Fibroblast of mammary gland (primary cell): ENCODE results near the gene ITPR3.

ENCODE experiments used
- DNase-seq: peaks from one replicate; pipeline ENCODE4 v3.0.0-alpha.2; 2010; ENCODE audit warnings: low read depth
- H3K4me3 ChIP-seq: 2 replicates; pipeline ENCODE4 v1.5.1; 2011; ENCODE audit warnings: low read depth, mild to moderate bottlenecking, low read length, moderate library complexity; ENCODE audit not compliant: control insufficient read depth
- TF ChIP-seq, protein P1 (sequence below): conservative IDR thresholded peaks from 2 replicates; pipeline ENCODE4 v1.5.1; 2011; ENCODE audit warnings: low read depth, low read length, inconsistent platforms; ENCODE audit not compliant: control insufficient read depth, insufficient read depth

The ITPR3 gene

DNA sequence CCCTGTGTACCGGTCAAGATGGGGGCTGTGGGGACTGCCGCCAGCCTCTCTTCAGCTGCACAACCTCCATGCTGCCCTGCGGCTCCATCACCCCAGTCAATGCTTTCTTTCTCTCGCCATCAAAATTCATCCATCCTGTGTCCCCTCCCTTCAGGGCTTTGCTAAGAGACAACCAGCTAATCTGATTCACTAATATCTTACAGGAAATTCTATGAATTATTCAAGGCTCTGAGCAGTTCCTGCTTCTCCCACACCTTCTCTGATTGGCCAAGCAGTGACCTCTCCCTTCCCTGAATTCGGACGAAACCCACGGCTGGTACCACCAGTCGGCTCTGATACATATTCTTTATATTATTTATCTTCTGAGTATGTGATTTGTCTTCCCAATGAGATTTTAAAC is 13.8 kb downstream of the ITPR3 start:
- no peak overlapping the region for H3K4me3 ChIP-seq
- no peak for DNase-seq
- TF ChIP-seq, protein P1, sequence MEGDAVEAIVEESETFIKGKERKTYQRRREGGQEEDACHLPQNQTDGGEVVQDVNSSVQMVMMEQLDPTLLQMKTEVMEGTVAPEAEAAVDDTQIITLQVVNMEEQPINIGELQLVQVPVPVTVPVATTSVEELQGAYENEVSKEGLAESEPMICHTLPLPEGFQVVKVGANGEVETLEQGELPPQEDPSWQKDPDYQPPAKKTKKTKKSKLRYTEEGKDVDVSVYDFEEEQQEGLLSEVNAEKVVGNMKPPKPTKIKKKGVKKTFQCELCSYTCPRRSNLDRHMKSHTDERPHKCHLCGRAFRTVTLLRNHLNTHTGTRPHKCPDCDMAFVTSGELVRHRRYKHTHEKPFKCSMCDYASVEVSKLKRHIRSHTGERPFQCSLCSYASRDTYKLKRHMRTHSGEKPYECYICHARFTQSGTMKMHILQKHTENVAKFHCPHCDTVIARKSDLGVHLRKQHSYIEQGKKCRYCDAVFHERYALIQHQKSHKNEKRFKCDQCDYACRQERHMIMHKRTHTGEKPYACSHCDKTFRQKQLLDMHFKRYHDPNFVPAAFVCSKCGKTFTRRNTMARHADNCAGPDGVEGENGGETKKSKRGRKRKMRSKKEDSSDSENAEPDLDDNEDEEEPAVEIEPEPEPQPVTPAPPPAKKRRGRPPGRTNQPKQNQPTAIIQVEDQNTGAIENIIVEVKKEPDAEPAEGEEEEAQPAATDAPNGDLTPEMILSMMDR, result no peak

DNA sequence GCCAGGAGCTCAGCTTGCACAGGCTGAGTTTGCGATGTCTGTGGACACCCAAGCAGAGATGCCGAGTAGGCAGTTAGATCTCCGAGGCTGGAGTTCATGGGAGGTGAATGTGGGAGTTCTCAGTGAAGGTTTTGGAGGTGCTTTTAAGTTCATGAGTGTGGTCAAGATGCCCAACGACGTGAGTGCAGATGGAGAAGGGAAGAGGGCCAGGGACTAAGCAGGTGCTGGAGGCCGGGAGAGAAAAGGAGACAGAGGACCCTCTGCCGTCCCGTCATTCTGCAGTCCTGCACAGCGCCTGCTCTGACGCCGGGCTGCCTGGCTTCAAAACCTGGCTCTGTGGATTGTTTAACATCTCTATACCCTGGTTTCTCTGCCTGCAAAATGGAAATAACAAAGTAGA is 15.5 kb downstream of the ITPR3 start:
- H3K4me3 ChIP-seq, result no peak overlapping the region
- TF ChIP-seq, protein P1, result no peak
- no peak for DNase-seq

DNA sequence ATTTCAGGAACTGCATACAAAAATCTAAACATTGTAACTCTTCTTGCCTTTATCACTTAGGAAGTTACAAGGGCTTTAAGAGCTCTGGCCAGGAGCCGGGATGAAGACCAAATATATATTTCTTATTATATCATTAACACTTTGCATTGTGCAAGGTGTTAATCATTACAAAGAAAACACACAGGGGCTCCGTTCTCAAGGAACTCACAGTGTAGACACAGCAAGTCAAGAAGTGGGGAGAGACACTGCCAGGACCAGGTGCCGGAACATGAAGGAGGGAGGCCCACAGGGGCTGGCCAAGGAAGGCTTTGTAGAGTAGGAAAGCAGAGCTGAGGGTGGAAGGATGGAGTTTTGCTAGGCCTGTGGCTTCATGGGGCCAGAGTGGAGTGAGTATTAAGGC is 17.4 kb downstream of the ITPR3 start:
- H3K4me3 ChIP-seq, result no peak overlapping the region
- DNase-seq, result no peak
- TF ChIP-seq, protein P1, result no peak

DNA sequence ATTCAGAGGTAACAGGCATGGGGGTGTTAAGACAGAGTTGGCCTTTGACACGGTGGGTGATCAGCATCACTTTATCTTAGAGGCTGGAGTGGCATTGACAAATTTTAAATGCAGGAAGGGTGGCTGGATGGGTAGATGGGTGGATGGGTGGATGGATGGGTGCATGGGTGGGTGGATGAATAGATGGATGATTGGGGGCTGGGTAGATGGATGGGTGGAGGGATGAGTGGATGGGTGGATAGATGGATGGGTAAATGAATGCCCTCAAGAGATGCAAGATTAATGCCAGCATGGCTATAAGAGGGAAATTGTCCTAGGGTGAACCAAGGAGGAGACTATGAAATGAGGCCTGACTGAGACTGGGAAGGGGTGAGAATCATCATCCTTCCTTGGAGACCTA is 18.4 kb downstream of the ITPR3 start:
- no peak overlapping the region for H3K4me3 ChIP-seq
- TF ChIP-seq, protein P1, result no peak
- no peak for DNase-seq

DNA sequence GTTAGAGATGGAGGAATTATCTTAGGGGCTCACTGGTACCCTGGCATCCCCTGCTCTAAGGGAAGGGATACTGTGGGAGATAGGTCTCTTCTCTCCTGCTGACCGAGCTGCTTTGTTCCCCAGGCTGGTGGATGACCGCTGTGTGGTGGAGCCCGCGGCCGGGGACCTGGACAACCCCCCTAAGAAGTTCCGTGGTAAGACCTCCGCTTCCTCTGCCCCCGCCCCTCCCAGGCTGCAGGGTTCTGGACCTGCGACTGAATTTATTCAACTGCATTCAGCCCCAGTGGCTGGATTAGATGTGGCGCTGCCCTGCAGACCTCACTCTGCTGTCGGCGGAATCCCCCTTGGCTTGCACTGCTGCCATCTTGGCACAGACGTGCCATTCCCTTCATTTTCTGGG is 19.2 kb downstream of the ITPR3 start:
- no peak for DNase-seq
- TF ChIP-seq, protein P1, result no peak
- no peak overlapping the region for H3K4me3 ChIP-seq

DNA sequence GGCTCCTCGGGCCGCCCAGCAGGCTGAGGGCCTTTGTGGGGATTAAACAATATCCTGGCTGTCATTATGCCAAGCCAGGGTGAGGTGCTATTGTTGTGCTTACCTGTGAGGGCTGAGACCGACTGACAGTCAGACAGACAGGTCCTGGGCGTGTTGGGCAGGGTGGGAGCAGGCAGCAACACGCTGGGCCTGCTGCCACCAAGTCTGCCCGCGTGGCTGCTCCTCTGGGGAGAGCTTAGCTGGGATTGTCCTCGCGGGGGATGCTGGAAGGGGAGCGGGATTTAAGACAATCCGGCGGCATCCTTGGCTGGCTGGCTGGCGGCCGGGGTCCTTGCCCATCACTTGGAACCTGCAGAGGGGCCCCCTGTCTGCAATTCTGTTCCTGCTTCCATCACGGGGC is 20.0 kb downstream of the ITPR3 start:
- TF ChIP-seq, protein P1, result no peak
- no peak overlapping the region for H3K4me3 ChIP-seq
- DNase-seq, result no peak

DNA sequence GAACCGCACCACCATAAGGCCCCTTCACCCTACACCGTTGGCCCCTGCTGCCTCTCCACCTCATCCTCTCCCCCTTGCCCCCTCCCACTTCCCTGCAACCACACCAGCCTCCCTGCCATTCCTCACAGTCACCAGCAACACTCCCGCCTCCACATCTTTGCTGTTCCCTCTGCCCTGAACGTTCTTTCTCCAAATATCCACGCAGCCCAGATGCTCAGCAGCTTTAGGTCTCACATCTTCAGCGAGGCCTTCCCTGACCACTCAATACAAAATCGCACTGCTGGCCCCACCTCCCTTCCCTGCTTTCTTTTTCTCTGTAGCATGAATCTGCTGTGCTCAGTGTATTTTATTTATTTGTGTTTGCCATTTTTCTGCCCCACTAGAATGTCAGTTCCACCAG is 20.5 kb downstream of the ITPR3 start:
- TF ChIP-seq, protein P1, result no peak
- no peak for DNase-seq
- H3K4me3 ChIP-seq, result no peak overlapping the region
